GM12891 (cell line): ENCODE measurements around the gene ZFAND2A.

ENCODE experiments used
- POLR2A ChIP-seq: IDR thresholded peaks from 2 replicates; pipeline ENCODE4 v1.6.1; 2011; ENCODE audit warnings: low read depth, low read length, control low read depth
- POLR2AphosphoS5 ChIP-seq: IDR thresholded peaks from 2 replicates; pipeline ENCODE4 v1.6.1; 2011; ENCODE audit warnings: low read depth, low read length, control low read depth
- POU2F2 ChIP-seq: IDR thresholded peaks from 2 replicates; pipeline ENCODE4 v1.6.1; 2011; ENCODE audit warnings: low read depth, mild to moderate bottlenecking, control low read depth, low read length, moderate library complexity
- SPI1 ChIP-seq: IDR thresholded peaks from 2 replicates; pipeline ENCODE4 v1.6.1; 2011; ENCODE audit warnings: low read depth, low read length, control low read depth
- TAF1 ChIP-seq: IDR thresholded peaks from 2 replicates; pipeline ENCODE4 v1.6.1; 2011; ENCODE audit warnings: low read depth, low read length, control low read depth

GRCh38 chr7:1123715-1124114 is 36.3 kb downstream of the ZFAND2A start:
- TF ChIP-seq POLR2A (no peak), POLR2AphosphoS5 (no peak), TAF1 (no peak), SPI1 (no peak), POU2F2 (no peak)
